Measurements from ENCODE around the gene NEK11.
A peak's percentile ranks its signal among the peaks of the same experiment; 100 is the strongest.
"Not testable (repeated sequence)": the region's sequence is repeated elsewhere in the genome, so short reads cannot be mapped to it uniquely, and the experiment has no call there.

The NEK11 gene

GRCh38 chr3:131042271-131042985 lies 15.8 kb downstream of the NEK11 start:
- DNase-seq, result not testable (repeated sequence)

- DNase-seq, result no peak
Observed at GRCh38 chr3:131047582-131047981, 20.9 kb downstream of the NEK11 start.

GRCh38 chr3:131048030-131048429 lies 21.4 kb downstream of the NEK11 start:
- DNase-seq, result no peak

- no peak for DNase-seq
Observed at GRCh38 chr3:131050001-131050400, 23.3 kb downstream of the NEK11 start.

GRCh38 chr3:131053043-131053859 lies 26.6 kb downstream of the NEK11 start:
- no peak for DNase-seq

- no peak for DNase-seq
Observed at GRCh38 chr3:131067983-131068382, 41.3 kb downstream of the NEK11 start.

- DNase-seq, result peak; percentile 42
Observed at GRCh38 chr3:131072099-131072559, 45.5 kb downstream of the NEK11 start.

- DNase-seq, result no peak
Observed at GRCh38 chr3:131072845-131073244, 46.2 kb downstream of the NEK11 start.

- DNase-seq, result no peak
Observed at GRCh38 chr3:131075632-131076328, 49.1 kb downstream of the NEK11 start.

- no peak for DNase-seq
Observed at GRCh38 chr3:131077904-131078303, 51.2 kb downstream of the NEK11 start.

- no peak for DNase-seq
Observed at GRCh38 chr3:131079086-131079485, 52.4 kb downstream of the NEK11 start.

- DNase-seq, result no peak
Observed at GRCh38 chr3:131081224-131081623, 54.5 kb downstream of the NEK11 start.

- DNase-seq, result no peak
Observed at GRCh38 chr3:131082246-131082645, 55.6 kb downstream of the NEK11 start.

GRCh38 chr3:131082871-131083863 lies 56.5 kb downstream of the NEK11 start:
- no peak for DNase-seq

GRCh38 chr3:131091768-131092167 lies 65.1 kb downstream of the NEK11 start:
- DNase-seq, result no peak

GRCh38 chr3:131107637-131108433 lies 81.2 kb downstream of the NEK11 start:
- no peak for DNase-seq

- no peak for DNase-seq
Observed at GRCh38 chr3:131109156-131109555, 82.5 kb downstream of the NEK11 start.

- DNase-seq, result no peak
Observed at GRCh38 chr3:131110087-131110486, 83.4 kb downstream of the NEK11 start.

GRCh38 chr3:131114256-131114655 lies 87.6 kb downstream of the NEK11 start:
- DNase-seq, result no peak

- DNase-seq, result no peak
Observed at GRCh38 chr3:131125684-131126083, 99.0 kb downstream of the NEK11 start.

GRCh38 chr3:131140891-131141290 lies 114.2 kb downstream of the NEK11 start:
- DNase-seq, result no peak
